A673 (cell line): Measurements from ENCODE around the gene SDF2L1.

Source experiments
- CTCF ChIP-seq: fragments of 300-800, 200-600 bp; sonication (generic); conservative IDR thresholded peaks from 2 replicates; pipeline ENCODE4 v1.5.1; 2017; ENCODE audit warnings: low read depth, mild to moderate bottlenecking, antibody characterized with exemption, low read length, moderate library complexity, mixed read lengths
- EZH2 ChIP-seq: fragments of 200-600 bp; sonication (generic); IDR thresholded peaks from 2 replicates; pipeline ENCODE4 v1.6.1; 2017; ENCODE audit warnings: borderline replicate concordance, low read depth, mild to moderate bottlenecking, mixed read lengths, antibody characterized with exemption, low read length; ENCODE audit not compliant: poor library complexity, severe bottlenecking

- TF ChIP-seq CTCF (no peak), EZH2 (no peak)
Observed at GRCh38 chr22:21603973-21604372, 38.1 kb upstream of the SDF2L1 start.
